Neuronal stem cell (in vitro differentiated cells): ENCODE data around the gene NRXN3.

Experiments
- DNase-seq: peaks from one replicate; pipeline ENCODE4 v3.0.0-alpha.2; 2013; ENCODE audit warnings: low spot score
- H2AFZ ChIP-seq: one replicate; pipeline ENCODE4 v1.6.1; 2013; ENCODE audit warnings: mild to moderate bottlenecking, low read length, inconsistent platforms
- H2AK5ac ChIP-seq: 2 replicates; pipeline ENCODE4 v1.6.1; 2013; ENCODE audit warnings: low read depth, mild to moderate bottlenecking, inconsistent platforms, low read length, moderate library complexity, mixed read lengths
- H2BK120ac ChIP-seq: 2 replicates; pipeline ENCODE4 v1.6.1; 2013; ENCODE audit warnings: low read depth, mild to moderate bottlenecking, inconsistent platforms, low read length, moderate library complexity, mixed read lengths
- H2BK12ac ChIP-seq: one replicate; pipeline ENCODE4 v1.6.1; 2013; ENCODE audit warnings: low read length, inconsistent platforms
- H2BK15ac ChIP-seq: 2 replicates; pipeline ENCODE4 v1.6.1; 2013; ENCODE audit warnings: mild to moderate bottlenecking, low read length, inconsistent platforms, mixed read lengths
- H2BK5ac ChIP-seq: one replicate; pipeline ENCODE4 v1.6.1; 2013; ENCODE audit warnings: inconsistent platforms, mild to moderate bottlenecking, low read length, moderate library complexity
- H3K14ac ChIP-seq: one replicate; pipeline ENCODE4 v1.6.1; 2013; ENCODE audit warnings: low read length, inconsistent platforms
- H3K18ac ChIP-seq: 2 replicates; pipeline ENCODE4 v1.6.1; 2013; ENCODE audit warnings: low read length, inconsistent platforms
- H3K23ac ChIP-seq: 2 replicates; pipeline ENCODE4 v1.6.1; 2013; ENCODE audit warnings: low read depth, mild to moderate bottlenecking, mixed read lengths, low read length, inconsistent platforms; ENCODE audit not compliant: poor library complexity
- H3K27ac ChIP-seq: replicated peaks from 3 replicates; pipeline ENCODE4 v1.5.1; 2013; ENCODE audit warnings: low read length, inconsistent platforms
- H3K27me3 ChIP-seq, 3 experiments: 2 replicates each; pipeline ENCODE4 v1.6.1; 2013; ENCODE audit warnings: low read length in 3 of 3, mild to moderate bottlenecking in 2 of 3, inconsistent platforms in 1 of 3, low read depth in 1 of 3, mixed read lengths in 1 of 3, moderate library complexity in 1 of 3; ENCODE audit not compliant: control insufficient read depth in 3 of 3, insufficient read depth in 3 of 3
- H3K36me3 ChIP-seq, 2 donors: replicated peaks in 1 of 2; 2 replicates each; pipeline ENCODE4 v1.6.1; 2013; ENCODE audit warnings: low read length in 2 of 2; ENCODE audit not compliant: control insufficient read depth in 2 of 2, insufficient read depth in 2 of 2
- H3K4ac ChIP-seq: 2 replicates; pipeline ENCODE4 v1.6.1; 2013; ENCODE audit warnings: inconsistent platforms, mild to moderate bottlenecking, low read length, moderate library complexity
- H3K4me1 ChIP-seq, 2 donors: 1 replicate in 1 of 2; 2 replicates in 1 of 2; pipeline ENCODE4 v1.6.1; 2013; ENCODE audit warnings: low read length in 2 of 2, low read depth in 1 of 2; ENCODE audit not compliant: control insufficient read depth in 2 of 2, insufficient read depth in 1 of 2
- H3K4me2 ChIP-seq: one replicate; pipeline ENCODE4 v1.6.1; 2013; ENCODE audit warnings: mild to moderate bottlenecking, low read length, inconsistent platforms; ENCODE audit not compliant: insufficient read depth, poor library complexity, severe bottlenecking
- H3K4me3 ChIP-seq, 2 donors: 2 replicates each; pipeline ENCODE4 v1.5.1; 2013; ENCODE audit warnings: low read length in 2 of 2, mild to moderate bottlenecking in 2 of 2, inconsistent platforms in 1 of 2, moderate library complexity in 1 of 2
- H3K79me1 ChIP-seq: one replicate; pipeline ENCODE4 v1.6.1; 2013; ENCODE audit warnings: low read depth, mild to moderate bottlenecking, inconsistent platforms, low read length, moderate library complexity
- H3K9ac ChIP-seq: one replicate; pipeline ENCODE4 v1.6.1; 2013; ENCODE audit warnings: mild to moderate bottlenecking, low read depth, low read length, inconsistent platforms; ENCODE audit not compliant: poor library complexity
- H3K9me3 ChIP-seq, 2 donors: replicated peaks in 1 of 2; 2 replicates each; pipeline versions ENCODE3 to v1.6.1; 2013; ENCODE audit warnings: low read length in 2 of 2, mild to moderate bottlenecking in 2 of 2, inconsistent platforms in 1 of 2, low read depth in 1 of 2, mixed read lengths in 1 of 2, moderate library complexity in 1 of 2; ENCODE audit not compliant: control insufficient read depth in 2 of 2, insufficient read depth in 1 of 2
- H4K8ac ChIP-seq: one replicate; pipeline ENCODE4 v1.6.1; 2013; ENCODE audit warnings: low read depth, mild to moderate bottlenecking, inconsistent platforms, low read length, moderate library complexity
- H4K91ac ChIP-seq: one replicate; pipeline ENCODE4 v1.6.1; 2013; ENCODE audit warnings: low read length, low read depth, mild to moderate bottlenecking, inconsistent platforms; ENCODE audit not compliant: poor library complexity
- WGBS, 2 donors: extraction: QIAGEN DNeasy Blood & Tissue Kit; methylation state at CpG; one replicate each; pipeline ENCODE4 v1.1.7; 2013; ENCODE audit warnings: missing lambda C conversion rate in 2 of 2, mixed read lengths in 1 of 2; ENCODE audit not compliant: insufficient read length in 2 of 2, insufficient replicate concordance in 1 of 2; ENCODE audit errors: extremely low coverage in 2 of 2; 5-methylcytosine and 5-hydroxymethylcytosine counted together

Gene NRXN3

DNA sequence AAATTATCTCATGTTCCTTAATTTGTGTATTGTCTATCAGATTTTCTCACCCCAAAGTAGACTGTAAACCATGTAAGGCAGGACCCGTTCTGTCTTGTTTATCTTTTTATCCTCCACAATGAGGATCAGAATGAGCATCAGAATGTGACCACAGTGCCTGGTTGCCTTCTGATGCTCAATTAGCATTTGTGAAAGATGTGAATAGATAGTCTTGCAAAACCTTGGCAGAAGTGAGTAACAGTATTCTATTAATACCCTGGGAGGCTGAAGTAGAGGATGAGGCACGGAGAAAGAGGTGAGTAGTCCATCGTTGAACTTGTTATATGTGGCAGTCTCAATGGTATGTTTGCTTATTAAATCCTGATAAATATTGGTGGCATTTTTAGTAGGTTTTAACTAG lies 781.4 kb downstream of the NRXN3 start:
- Histone ChIP-seq H3K36me3 (no peaks in the 10 kb centered on the region), H2BK5ac (no peak overlapping the region), H2BK120ac (no peak overlapping the region), H3K4me3 (no peak overlapping the region), H2AK5ac (no peak overlapping the region), H2BK12ac (no peak overlapping the region), H3K9ac (no peak overlapping the region), H3K18ac (no peak overlapping the region), H3K4ac (no peak overlapping the region), H4K8ac (no peak overlapping the region), H3K4me1 (no peaks in the 10 kb centered on the region), H3K4me2 (no peak overlapping the region), H3K27ac (no peak overlapping the region), H3K27me3 (no peaks in the 10 kb centered on the region), H3K23ac (no peak overlapping the region), H2BK15ac (no peak overlapping the region), H3K79me1 (no peaks in the 10 kb centered on the region), H4K91ac (no peak overlapping the region), H3K9me3 (no peaks in the 10 kb centered on the region), H2AFZ (no peak overlapping the region), H3K14ac (no peak overlapping the region)
- no CpG with 5 or more reads among the region's 3 CpGs for whole genome bisulfite sequencing, 2 donors
- no peak for DNase-seq

DNA sequence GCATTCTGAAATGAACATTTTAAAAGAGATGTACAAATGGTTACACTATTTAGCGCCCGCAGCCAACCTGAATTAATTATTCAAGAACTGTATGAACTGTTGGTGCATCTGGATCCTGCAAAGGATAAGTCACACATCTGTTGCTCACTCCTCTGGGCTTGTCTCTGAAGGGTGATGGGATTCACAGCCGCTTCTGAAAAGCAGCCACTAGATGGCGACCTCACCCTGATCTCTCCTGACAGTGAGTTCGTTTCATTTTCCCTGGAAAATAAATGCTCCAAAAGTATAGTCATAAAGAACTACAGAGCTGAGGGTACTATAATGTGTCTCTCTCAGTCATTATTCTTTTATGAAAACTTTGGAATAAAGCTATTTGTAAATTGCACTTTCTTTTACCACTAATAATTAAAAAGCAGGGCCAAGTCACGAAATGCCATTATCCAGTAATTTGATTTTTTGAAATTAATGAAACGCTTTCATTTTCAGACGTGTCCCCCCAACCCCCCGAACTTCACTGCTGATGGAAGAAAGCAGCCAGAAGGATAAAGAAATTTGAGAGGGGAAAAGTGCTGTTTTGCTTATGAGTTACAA lies 789.6 kb downstream of the NRXN3 start:
- H2BK15ac ChIP-seq: no peak overlapping the region
- H3K4me3 ChIP-seq: no peak overlapping the region
- no peak overlapping the region for H2AFZ ChIP-seq
- no peaks in the 10 kb centered on the region for H3K79me1 ChIP-seq
- no peak overlapping the region for H3K14ac ChIP-seq
- H4K8ac ChIP-seq: no peak overlapping the region
- peak; percentile 60 for DNase-seq
- no peak overlapping the region for H2BK120ac ChIP-seq
- no peak overlapping the region for H3K23ac ChIP-seq
- H3K4me1 ChIP-seq: no peaks in the 10 kb centered on the region
- no peak overlapping the region for H3K9ac ChIP-seq
- H3K4me2 ChIP-seq: no peak overlapping the region
- H3K9me3 ChIP-seq: no peaks in the 10 kb centered on the region
- no peak overlapping the region for H3K27ac ChIP-seq
- no peak overlapping the region for H2BK12ac ChIP-seq
- no peak overlapping the region for H3K18ac ChIP-seq
- H3K4ac ChIP-seq: no peak overlapping the region
- H2BK5ac ChIP-seq: no peak overlapping the region
- H4K91ac ChIP-seq: no peak overlapping the region
- no CpG with 5 or more reads among the region's 9 CpGs for WGBS, 2 donors
- H3K27me3 ChIP-seq: no peaks in the 10 kb centered on the region
- no peak overlapping the region for H2AK5ac ChIP-seq
- no peaks in the 10 kb centered on the region for H3K36me3 ChIP-seq

DNA sequence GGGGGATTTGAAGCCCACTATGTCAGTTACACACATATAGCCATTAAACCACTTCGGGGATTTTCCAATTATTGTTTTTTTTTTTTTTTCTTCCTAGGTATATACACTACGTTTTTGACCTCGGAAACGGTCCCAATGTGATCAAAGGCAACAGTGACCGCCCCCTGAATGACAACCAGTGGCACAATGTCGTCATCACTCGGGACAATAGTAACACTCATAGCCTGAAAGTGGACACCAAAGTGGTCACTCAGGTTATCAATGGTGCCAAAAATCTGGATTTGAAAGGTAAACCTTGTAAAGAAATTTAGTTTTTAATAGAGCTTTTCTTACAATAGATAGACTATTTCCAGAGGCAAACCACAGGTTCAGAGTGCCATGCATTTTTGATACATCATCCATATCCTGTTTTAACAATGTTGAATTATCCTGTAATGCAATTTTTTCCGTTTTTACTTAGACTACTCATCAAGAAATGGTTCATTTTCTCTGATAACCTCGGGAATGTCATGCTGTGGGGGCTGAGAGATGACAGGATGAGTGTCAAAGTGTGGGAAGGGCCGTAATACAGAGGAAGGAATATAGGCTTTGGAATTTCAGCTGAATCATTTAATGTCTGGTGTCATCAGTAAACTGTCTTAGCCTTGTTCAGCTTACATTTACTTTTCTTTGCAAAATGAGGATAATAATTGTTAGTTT lies 797.1 kb downstream of the NRXN3 start:
- Histone ChIP-seq H3K4me2 (no peak overlapping the region), H3K79me1 (no peaks in the 10 kb centered on the region), H3K36me3 (no peaks in the 10 kb centered on the region), H3K9ac (no peak overlapping the region), H3K23ac (no peak overlapping the region), H2BK120ac (no peak overlapping the region), H4K91ac (no peak overlapping the region), H3K4ac (no peak overlapping the region), H3K9me3 (no peaks in the 10 kb centered on the region), H2BK15ac (no peak overlapping the region), H3K27ac (no peak overlapping the region), H2AK5ac (no peak overlapping the region), H4K8ac (no peak overlapping the region), H3K27me3 (no peaks in the 10 kb centered on the region), H3K14ac (no peak overlapping the region), H3K4me1 (no peaks in the 10 kb centered on the region), H2BK5ac (no peak overlapping the region), H3K18ac (no peak overlapping the region), H3K4me3 (no peak overlapping the region), H2BK12ac (no peak overlapping the region), H2AFZ (no peak overlapping the region)
- no peak for DNase-seq
- no CpG with 5 or more reads among the region's 10 CpGs for WGBS, 2 donors

DNA sequence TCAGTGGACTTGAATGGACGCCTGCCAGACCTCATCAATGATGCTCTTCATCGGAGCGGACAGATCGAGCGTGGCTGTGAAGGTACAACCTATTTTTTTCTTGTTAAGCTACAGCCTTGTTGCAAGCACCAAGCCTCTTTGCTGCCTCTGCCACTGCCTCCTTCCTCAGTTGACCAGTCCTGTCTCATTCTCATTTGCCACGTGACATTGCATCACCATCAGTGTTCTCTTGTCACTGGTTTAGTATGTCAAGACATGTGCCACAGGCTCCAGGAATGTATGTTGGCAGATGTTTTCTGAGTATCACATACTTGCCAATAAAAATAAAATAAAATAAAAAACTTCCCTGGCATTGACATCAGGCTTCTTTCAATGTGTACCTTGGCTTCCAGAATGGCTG lies 798.1 kb downstream of the NRXN3 start:
- no peak for DNase-seq
- no peak overlapping the region for H3K4ac ChIP-seq

More for the DNA sequence above, 798.1 kb downstream of the NRXN3 start:
- no peak overlapping the region for H2AFZ ChIP-seq
- H3K23ac ChIP-seq: no peak overlapping the region
- H2AK5ac ChIP-seq: no peak overlapping the region
- no peak overlapping the region for H3K18ac ChIP-seq
- no peaks in the 10 kb centered on the region for H3K36me3 ChIP-seq
- no peak overlapping the region for H4K8ac ChIP-seq
- H3K4me1 ChIP-seq: no peaks in the 10 kb centered on the region
- H2BK12ac ChIP-seq: no peak overlapping the region
- no peak overlapping the region for H3K14ac ChIP-seq
- H2BK5ac ChIP-seq: no peak overlapping the region
- H3K9me3 ChIP-seq: no peaks in the 10 kb centered on the region
- H3K27ac ChIP-seq: no peak overlapping the region
- no peak overlapping the region for H2BK120ac ChIP-seq
- H3K27me3 ChIP-seq: no peaks in the 10 kb centered on the region
- H3K4me2 ChIP-seq: no peak overlapping the region
- no peaks in the 10 kb centered on the region for H3K79me1 ChIP-seq
- no peak overlapping the region for H3K9ac ChIP-seq
- WGBS, 2 donors: no CpG with 5 or more reads among the region's 6 CpGs
- no peak overlapping the region for H2BK15ac ChIP-seq
- H4K91ac ChIP-seq: no peak overlapping the region
- no peak overlapping the region for H3K4me3 ChIP-seq
